Spleen (tissue), 11 donors: Measurements from ENCODE around the gene GAS6. TPM values are rescaled to one million over a fixed set of nuclear protein-coding genes. Genes with fewer than 3 reads are reported as not detected.
"Not testable (repeated sequence)": the region's sequence is repeated elsewhere in the genome, so short reads cannot be mapped to it uniquely, and the experiment has no call there.

Experiments used
- DNase-seq: peaks from one replicate; pipeline ENCODE4 v3.0.0-alpha.2; 2020
- H3K27ac ChIP-seq, 8 donors: fragments of 200-600 bp; sonication (generic) in 7 of 8; 1 replicate in 4 of 8; 2 replicates in 4 of 8; pipeline versions ENCODE4 v1.5.0 to v1.8.0; 2016 to 2021; ENCODE audit warnings: inconsistent platforms in 4 of 8, mild to moderate bottlenecking in 4 of 8, moderate library complexity in 1 of 8
- H3K27me3 ChIP-seq, 7 donors: fragments of 200-600 bp; sonication (generic) in 6 of 7; replicated peaks in 1 of 7; 1 replicate in 4 of 7; 2 replicates in 3 of 7; pipeline versions ENCODE4 v1.5.0 to v1.8.0; 2016 to 2021; ENCODE audit warnings: inconsistent platforms in 3 of 7, mild to moderate bottlenecking in 1 of 7
- H3K36me3 ChIP-seq, 6 donors: fragments of 200-600 bp; sonication (generic) in 5 of 6; 1 replicate in 4 of 6; 2 replicates in 2 of 6; pipeline versions ENCODE4 v1.5.0 to v1.8.0; 2016 to 2021; ENCODE audit warnings: inconsistent platforms in 2 of 6
- H3K4me1 ChIP-seq, 6 donors: fragments of 200-600 bp; sonication (generic) in 5 of 6; 1 replicate in 3 of 6; 2 replicates in 3 of 6; pipeline versions ENCODE4 v1.5.0 to v1.8.0; 2016 to 2021; ENCODE audit warnings: inconsistent platforms in 3 of 6
- H3K4me3 ChIP-seq, 8 donors: fragments of 200-600 bp; sonication (generic) in 7 of 8; 1 replicate in 4 of 8; 2 replicates in 4 of 8; pipeline versions ENCODE4 v1.5.0 to v1.8.0; 2016 to 2021; ENCODE audit warnings: inconsistent platforms in 4 of 8, mild to moderate bottlenecking in 4 of 8, moderate library complexity in 2 of 8
- H3K9me3 ChIP-seq, 8 donors: fragments of 200-600 bp; sonication (generic) in 7 of 8; 1 replicate in 4 of 8; 2 replicates in 4 of 8; pipeline versions ENCODE4 v1.5.0 to v1.8.0; 2016 to 2021; ENCODE audit warnings: inconsistent platforms in 4 of 8
- CTCF ChIP-seq, 11 experiments: fragments of 200-600 bp in 7 of 11; fragments of 450-650 bp in 4 of 11; sonication (generic) in 4 of 11; IDR thresholded peaks in 8 of 11; conservative IDR thresholded peaks in 3 of 11; 1 replicate in 7 of 11; 2 replicates in 4 of 11; pipeline versions ENCODE4 v1.4.0 to v1.8.0; 2016 to 2021; ENCODE audit warnings: antibody characterized with exemption in 11 of 11, inconsistent platforms in 4 of 11, mild to moderate bottlenecking in 1 of 11
- POLR2A ChIP-seq, 3 donors: fragments of 450-650 bp; IDR thresholded peaks; one replicate each; pipeline ENCODE4 v1.5.1; 2017; ENCODE audit warnings: antibody characterized with exemption in 3 of 3, mild to moderate bottlenecking in 1 of 3
- POLR2AphosphoS5 ChIP-seq, 3 donors: sonication (generic); formaldehyde crosslinking; IDR thresholded peaks; one replicate each; pipeline ENCODE4 v1.5.1; 2017; ENCODE audit warnings: antibody characterized with exemption in 3 of 3
- WGBS, 5 donors: extraction: QIAGEN DNeasy Blood & Tissue Kit in 3 of 5; methylation state at CpG; one replicate each; pipeline versions ENCODE4 v1.1.5 to v1.1.7; 2013 to 2018; 5-methylcytosine and 5-hydroxymethylcytosine counted together
- intact Hi-C: fragments of 100-400 bp; cut with DNase I; formaldehyde crosslinking; loops from one replicate; pipeline ENCODE4 v1.15.0; 2023; ENCODE audit warnings: low total_unique reads
- polyA plus RNA-seq, 3 donors: library from polyadenylated mRNA; stranded (reverse); fragments of 200-250 nt; gene quantifications; one replicate each; pipeline ENCODE4 v1.2.1, GENCODE V29; 2013
- total RNA-seq, 7 donors: library from RNA; depleted of rRNA in 3 of 7; stranded (reverse); fragments of >200 nt in 3 of 7; fragmentation: NEBNext Ultra II Directional in 4 of 7; extraction: Animal tissue kit (Norgen Biotek cat#: 25700) in 4 of 7; gene quantifications; one replicate each; pipeline versions ENCODE4 v1.1.0 to v1.2.1, GENCODE V29; 2016 to 2021
- donor health status: healthy with polysubstance abuse.
- donor health status: DM: no; HTN: no; CAD: no; lungs with moderate emphysema.
- donor health status: DM: no; HTN: no; CAD: no.
- donor health status: Bipolar disorder and iron deficiency.
- donor health status: healthy.
- donor health status: DM: no; HTN: no; CAD: no.
- donor health status: DM: yes; HTN: yes; CAD: no.

GAS6 gene
- total and polyA plus RNA-seq, 10 donors: 16.7 to 54.5 (median 35.0) TPM

DNA sequence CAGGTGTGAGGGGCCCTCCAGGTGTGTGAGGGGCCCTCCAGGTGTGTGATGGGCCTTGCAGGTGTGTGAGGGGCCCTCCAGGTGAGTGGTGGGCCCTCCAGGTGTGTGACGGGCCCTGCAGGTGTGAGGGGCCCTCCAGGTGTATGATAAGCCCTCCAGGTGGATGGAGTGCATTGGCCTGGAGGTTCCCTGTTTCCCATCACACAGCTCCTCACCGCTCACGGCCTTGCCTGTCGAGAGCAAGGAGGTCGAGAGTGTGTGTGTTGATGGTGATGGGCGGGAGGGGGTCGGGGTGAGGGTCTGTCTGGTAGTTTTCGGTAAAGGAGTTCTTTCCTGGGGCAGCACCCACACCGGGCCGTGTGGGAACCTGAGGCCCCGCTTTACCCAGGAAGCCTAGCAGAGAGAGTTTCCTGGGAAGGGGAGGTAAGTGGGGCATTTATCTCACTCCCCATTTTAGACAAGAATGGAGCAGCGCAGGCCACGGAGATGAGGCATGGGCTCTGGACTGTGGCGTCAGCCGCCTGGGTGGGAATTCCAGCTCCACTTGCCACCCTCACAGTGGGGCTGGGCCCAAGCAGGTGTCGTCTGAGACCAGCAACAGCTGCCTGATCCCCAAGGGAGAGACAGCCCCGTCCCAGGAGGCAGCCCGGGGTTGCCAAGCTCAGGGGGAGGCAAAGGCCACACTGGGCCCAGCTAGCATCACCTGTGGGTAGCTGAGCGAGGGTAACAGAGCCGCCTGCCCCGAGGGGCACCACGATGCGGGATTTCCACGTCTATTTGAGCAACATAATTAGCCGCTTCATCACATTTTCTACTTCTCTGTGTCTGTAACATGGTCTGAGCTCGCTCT, 10.9 kb upstream of the GAS6 start:
- 70 to 88% (median 81%) methylated on average over 18 to 26 of the region's 26 CpGs for whole genome bisulfite sequencing, 5 donors
- no peaks in the 10 kb centered on the region for H3K4me1 ChIP-seq
- no peak for DNase-seq
- intact Hi-C loops: no loop called here
- no peaks in the 10 kb centered on the region for H3K9me3 ChIP-seq
- no peaks in the 10 kb centered on the region for H3K36me3 ChIP-seq
- TF ChIP-seq CTCF (IDR thresholded peaks at IDR 0.05 in 8 of 11, conservative IDR thresholded peaks at IDR 0.05 in 3 of 11) (no peak), POLR2AphosphoS5 (IDR thresholded peaks at IDR 0.05) (no peak), POLR2A (IDR thresholded peaks at IDR 0.05) (no peak)
- peaks cover 0 to 26% (median 3%) of the 10 kb centered on the region in 7 donors for H3K27me3 ChIP-seq
- H3K27ac ChIP-seq: no peak overlapping the region
- no peak overlapping the region for H3K4me3 ChIP-seq

DNA sequence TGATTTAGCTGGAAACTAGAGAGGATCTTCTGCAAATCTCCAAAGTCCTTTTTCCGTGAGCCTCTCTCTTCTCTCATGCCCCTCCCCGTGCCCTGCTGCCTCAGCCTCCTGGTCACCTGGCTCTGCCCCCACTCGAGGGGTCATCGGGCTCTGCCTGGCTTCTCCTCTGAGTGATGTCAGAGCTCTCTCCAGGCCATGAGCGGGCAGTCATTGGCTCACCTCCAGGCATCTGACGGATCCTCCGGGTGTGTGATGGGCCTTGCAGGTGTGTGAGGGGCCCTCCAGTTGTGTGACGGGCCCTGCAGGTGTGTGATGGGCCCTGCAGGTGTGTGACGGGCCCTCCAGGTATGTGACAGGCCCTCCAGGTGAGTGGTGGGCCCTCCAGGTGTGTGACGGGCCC, 10.3 kb upstream of the GAS6 start:
- H3K4me1 ChIP-seq: no peaks in the 10 kb centered on the region
- 82 to 92% (median 85%) methylated on average over 6 to 10 of the region's 10 CpGs for WGBS, 5 donors
- H3K27me3 ChIP-seq: peaks cover 0 to 26% (median 3%) of the 10 kb centered on the region in 7 donors
- DNase-seq: no peak
- TF ChIP-seq POLR2AphosphoS5 (IDR thresholded peaks at IDR 0.05) (no peak), CTCF (IDR thresholded peaks at IDR 0.05 in 8 of 11, conservative IDR thresholded peaks at IDR 0.05 in 3 of 11) (no peak), POLR2A (IDR thresholded peaks at IDR 0.05) (no peak)
- H3K9me3 ChIP-seq: no peaks in the 10 kb centered on the region
- no peak overlapping the region for H3K27ac ChIP-seq
- intact Hi-C loops: no loop called here
- H3K36me3 ChIP-seq: no peaks in the 10 kb centered on the region
- H3K4me3 ChIP-seq: no peak overlapping the region

DNA sequence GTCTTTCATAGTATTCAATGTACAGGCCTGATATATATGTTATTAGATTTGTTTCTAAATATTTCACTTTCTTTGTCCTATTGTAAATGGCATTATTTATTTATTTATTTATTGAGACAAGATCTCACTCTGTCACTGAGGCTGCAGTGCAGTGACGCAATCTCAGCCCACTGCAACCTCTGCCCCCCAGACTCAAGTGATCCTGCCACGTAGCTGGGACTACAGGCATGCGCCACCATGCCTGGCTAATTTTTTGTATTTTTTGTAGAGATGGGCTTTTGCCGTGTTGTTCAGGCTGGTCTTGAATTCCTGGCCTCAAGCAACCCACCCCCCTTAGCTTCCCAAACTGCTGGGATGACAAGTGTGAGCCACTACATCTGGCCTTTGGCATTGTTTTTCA, 5.4 kb upstream of the GAS6 start:
- 80 to 98% (median 90%) methylated on average over 4 of the region's 4 CpGs for WGBS, 5 donors
- Histone ChIP-seq H3K4me1 (peaks cover 0 to 10% (median 6%) of the 10 kb centered on the region in 6 donors), H3K36me3 (no peaks in the 10 kb centered on the region), H3K4me3 (no peak overlapping the region), H3K27ac (no peak overlapping the region), H3K27me3 (peaks cover 0 to 46% (median 6%) of the 10 kb centered on the region in 7 donors), H3K9me3 (peaks cover 0 to 8% (median 0%) of the 10 kb centered on the region in 8 donors)
- DNase-seq: no peak
- intact Hi-C loops: no loop called here
- TF ChIP-seq CTCF (IDR thresholded peaks at IDR 0.05 in 8 of 11, conservative IDR thresholded peaks at IDR 0.05 in 3 of 11): no peak
- no peak for TF ChIP-seq POLR2A (IDR thresholded peaks at IDR 0.05)
- no peak for TF ChIP-seq POLR2AphosphoS5 (IDR thresholded peaks at IDR 0.05)

DNA sequence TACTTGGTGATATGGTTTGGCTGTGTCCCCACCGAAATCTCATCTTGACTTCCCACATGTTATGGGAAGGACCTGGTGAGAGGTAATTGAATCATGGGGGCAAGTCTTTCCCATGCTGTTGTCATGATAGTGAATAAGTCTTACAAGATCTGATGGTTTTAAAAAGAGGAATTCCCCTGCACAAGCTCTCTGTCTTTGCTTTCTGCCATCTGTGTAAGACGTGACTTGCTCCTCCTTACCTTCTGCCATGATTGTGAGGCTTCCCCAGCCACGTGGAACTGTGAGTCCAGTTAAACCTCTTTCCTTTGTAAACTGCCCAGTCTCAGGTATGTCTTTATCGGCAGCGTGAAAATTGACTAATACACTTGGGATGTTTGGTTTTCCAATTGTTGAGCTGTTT, 4.0 kb upstream of the GAS6 start:
- WGBS, 5 donors: 77 to 86% (median 82%) methylated on average over 5 of the region's 5 CpGs
- Histone ChIP-seq H3K4me1 (peaks cover 4 to 21% (median 16%) of the 10 kb centered on the region in 6 donors), H3K27me3 (peaks cover 0 to 48% (median 14%) of the 10 kb centered on the region in 7 donors)
- H3K4me3 ChIP-seq, intact Hi-C loops, H3K9me3 ChIP-seq, H3K36me3 ChIP-seq, H3K27ac ChIP-seq, DNase-seq: not testable (repeated sequence)
